ENCODE measurements around the gene MLH1. TPM values are rescaled to one million over a fixed set of nuclear protein-coding genes. Genes with fewer than 3 reads are reported as not detected.

MLH1 gene
- total RNA-seq, 4 donors from 2014 or later = 27.9 to 59.0 (median 36.3) TPM

DNA sequence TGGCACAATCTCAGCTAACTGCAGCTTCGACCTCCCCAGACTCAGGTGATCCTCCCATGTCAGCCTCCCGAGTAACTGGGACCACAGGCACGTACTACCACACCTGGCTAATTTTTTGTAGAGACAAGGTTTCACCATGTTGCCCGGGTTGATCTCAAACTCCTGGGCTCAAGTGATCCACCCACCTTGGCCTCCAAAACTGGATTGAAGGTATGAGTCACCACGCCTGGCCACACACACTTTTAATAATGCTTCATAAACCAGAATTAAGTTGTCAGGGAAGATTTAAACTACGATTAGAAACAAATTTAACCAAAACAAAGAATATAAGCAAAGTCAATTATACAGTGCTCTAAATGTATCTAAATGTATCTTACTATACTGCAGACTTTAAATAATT is 93.6 kb downstream of the MLH1 start:
- Histone ChIP-seq H3K4me3 (no peak overlapping the region), H3K27ac (replicated peaks in 1 of 4) (no peak overlapping the region), H3K27me3 (no peaks in the 10 kb centered on the region), H3K9me3 (no peaks in the 10 kb centered on the region), H3K4me1 (peaks cover 0 to 15% (median 10%) of the 10 kb centered on the region in 4 donors), H3K36me3 (peaks cover 0 to 53% (median 27%) of the 10 kb centered on the region in 4 donors)
- intact Hi-C loops (cut with DNase I) = no loop called here
- TF ChIP-seq POLR2AphosphoS5 (IDR thresholded peaks at IDR 0.05) = no peak
- TF ChIP-seq EP300 (IDR thresholded peaks at IDR 0.05) = no peak
- no peak for TF ChIP-seq POLR2A (IDR thresholded peaks at IDR 0.05; ENCODE audit: low read depth)
- no peak for TF ChIP-seq CTCF (IDR thresholded peaks at IDR 0.05)
- 86% methylated on average over 6 of the region's 6 CpGs for WGBS
- no peak for DNase-seq (ENCODE audit: extremely low spot score)

- TF ChIP-seq CTCF (IDR thresholded peaks at IDR 0.05) (no peak), POLR2AphosphoS5 (IDR thresholded peaks at IDR 0.05) (no peak), POLR2A (IDR thresholded peaks at IDR 0.05; ENCODE audit: low read depth) (no peak)
- Histone ChIP-seq H3K4me1 (peaks cover 0 to 9% (median 3%) of the 10 kb centered on the region in 4 donors), H3K27me3 (no peaks in the 10 kb centered on the region), H3K4me3 (no peak overlapping the region), H3K9me3 (no peaks in the 10 kb centered on the region), H3K36me3 (peaks cover 0 to 51% (median 22%) of the 10 kb centered on the region in 4 donors), H3K27ac (replicated peaks in 1 of 4) (no peak overlapping the region)
- intact Hi-C loops (cut with DNase I) = no loop called here
- DNase-seq (ENCODE audit: extremely low spot score) = no peak
- WGBS = 96% methylated on average over 2 of the region's 2 CpGs
Observed at GRCh38 chr3:37087870-37088269, 94.6 kb downstream of the MLH1 start.

DNA sequence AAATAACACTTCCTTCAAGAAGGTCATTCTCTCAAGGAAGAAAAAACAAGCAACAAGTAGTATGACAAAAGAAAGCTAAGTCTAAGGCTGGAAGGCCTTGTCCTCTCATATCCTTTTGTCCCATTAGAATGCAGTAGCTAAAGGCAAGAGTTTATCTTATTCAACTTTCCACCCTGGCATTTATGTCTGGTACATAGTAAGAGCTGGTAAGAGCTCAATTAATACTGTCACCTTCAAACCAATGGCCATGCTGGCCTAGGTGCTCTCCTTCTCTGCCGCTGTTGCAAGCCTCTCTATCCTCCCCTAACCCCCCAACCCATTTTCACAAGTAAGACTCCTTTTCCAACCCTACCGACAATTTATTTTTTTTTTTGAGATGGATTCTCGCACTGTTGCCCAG is 99.2 kb downstream of the MLH1 start:
- H3K4me3 ChIP-seq = no peak overlapping the region
- intact Hi-C loops (cut with DNase I) = no loop called here
- TF ChIP-seq CTCF (IDR thresholded peaks at IDR 0.05) = no peak
- no peak for TF ChIP-seq POLR2AphosphoS5 (IDR thresholded peaks at IDR 0.05)
- TF ChIP-seq POLR2A (IDR thresholded peaks at IDR 0.05; ENCODE audit: low read depth) = no peak
- TF ChIP-seq EP300 (IDR thresholded peaks at IDR 0.05) = no peak
- WGBS = 95% methylated on average over 3 of the region's 3 CpGs
- peaks cover 5 to 53% (median 22%) of the 10 kb centered on the region in 4 donors for H3K36me3 ChIP-seq
- no peaks in the 10 kb centered on the region for H3K27me3 ChIP-seq
- no peaks in the 10 kb centered on the region for H3K9me3 ChIP-seq
- H3K4me1 ChIP-seq = peaks cover 5 to 18% (median 9%) of the 10 kb centered on the region in 4 donors
- no peak for DNase-seq (ENCODE audit: extremely low spot score)
- H3K27ac ChIP-seq (replicated peaks in 1 of 4) = no peak overlapping the region

GRCh38 chr3:37093481-37093880 is 100.2 kb downstream of the MLH1 start:
- Histone ChIP-seq H3K27me3 (no peaks in the 10 kb centered on the region), H3K36me3 (peaks cover 5 to 47% (median 22%) of the 10 kb centered on the region in 4 donors), H3K27ac (replicated peaks in 1 of 4) (no peak overlapping the region), H3K4me1 (peaks cover 5 to 18% (median 9%) of the 10 kb centered on the region in 4 donors), H3K4me3 (no peak overlapping the region), H3K9me3 (no peaks in the 10 kb centered on the region)
- 94% methylated on average over 2 of the region's 2 CpGs for WGBS
- TF ChIP-seq CTCF (IDR thresholded peaks at IDR 0.05) = no peak
- no peak for TF ChIP-seq POLR2AphosphoS5 (IDR thresholded peaks at IDR 0.05)
- no peak for TF ChIP-seq POLR2A (IDR thresholded peaks at IDR 0.05; ENCODE audit: low read depth)
- TF ChIP-seq EP300 (IDR thresholded peaks at IDR 0.05) = no peak
- intact Hi-C loops (cut with DNase I) = no loop called here
- DNase-seq (ENCODE audit: extremely low spot score) = no peak

GRCh38 chr3:37094636-37095035 is 101.3 kb downstream of the MLH1 start:
- H3K27ac ChIP-seq (replicated peaks in 1 of 4) = no peak overlapping the region
- H3K9me3 ChIP-seq = no peaks in the 10 kb centered on the region
- H3K4me1 ChIP-seq = peaks cover 5 to 18% (median 9%) of the 10 kb centered on the region in 4 donors
- WGBS = 76% methylated on average over 3 of the region's 3 CpGs
- DNase-seq (ENCODE audit: extremely low spot score) = no peak
- TF ChIP-seq EP300 (IDR thresholded peaks at IDR 0.05) = no peak
- TF ChIP-seq POLR2AphosphoS5 (IDR thresholded peaks at IDR 0.05) = no peak
- TF ChIP-seq POLR2A (IDR thresholded peaks at IDR 0.05; ENCODE audit: low read depth) = no peak
- no peak for TF ChIP-seq CTCF (IDR thresholded peaks at IDR 0.05)
- H3K4me3 ChIP-seq = no peak overlapping the region
- intact Hi-C loops (cut with DNase I) = no loop called here
- H3K36me3 ChIP-seq = peaks cover 5 to 42% (median 22%) of the 10 kb centered on the region in 4 donors
- no peaks in the 10 kb centered on the region for H3K27me3 ChIP-seq
